ENCODE data around the gene KCTD11. TPM values are rescaled to one million over a fixed set of nuclear protein-coding genes. Genes with fewer than 3 reads are reported as not detected.

Gene KCTD11
- total and polyA plus RNA-seq, 10 of the 15 experiments (the other 5 are each of a cell fraction or from before 2014, with no cell fraction given): 0.05 to 7.3 (median 2.9) TPM

- TF ChIP-seq PRDM15 (CRISPR knock-in tag; IDR thresholded peaks at IDR 0.05) (no peak), E2F8 (IDR thresholded peaks at IDR 0.05; ENCODE audit: low read depth, partially characterized antibody) (no peak), FOXK2 (IDR thresholded peaks at IDR 0.05) (no peak), ASH2L (IDR thresholded peaks at IDR 0.05; ENCODE audit: borderline replicate concordance, low read depth) (no peak), RAD51 (IDR thresholded peaks at IDR 0.05) (no peak), KAT2A (conservative IDR thresholded peaks at IDR 0.05; ENCODE audit: control insufficient read depth, low read depth, low read length) (no peak), IKZF2 (IDR thresholded peaks at IDR 0.05) (no peak), PAX5 (IDR thresholded peaks at IDR 0.05; ENCODE audit: borderline replicate concordance, low read depth, low read length) (no peak), HDAC6 (IDR thresholded peaks at IDR 0.05; ENCODE audit: unreplicated experiment) (peak; percentile 1), IKZF1 (conservative IDR thresholded peaks at IDR 0.05) (peak; percentile 90), BCL3 (IDR thresholded peaks at IDR 0.05; ENCODE audit: borderline replicate concordance, insufficient read depth, low read depth, low read length, poor library complexity, severe bottlenecking) (peak; percentile 77), RAD21 (IDR thresholded peaks at IDR 0.05; ENCODE audit: insufficient read depth, low read depth, low read length) (0 out of 2 replicates have a peak, but pooled peaks have one; percentile 27), ZSCAN29 (IDR thresholded peaks at IDR 0.05) (no peak), FOXM1 (IDR thresholded peaks at IDR 0.05; ENCODE audit: low read depth, low read length) (no peak), BRCA1 (IDR thresholded peaks at IDR 0.05; ENCODE audit: low read depth, low read length) (no peak), SUZ12 (IDR thresholded peaks at IDR 0.05; ENCODE audit: unreplicated experiment) (no peak), SIN3A (IDR thresholded peaks at IDR 0.05; ENCODE audit: low read depth, low read length) (peak; percentile 35; the same call in 1 of the 2 replicates), POLR2AphosphoS5 (IDR thresholded peaks at IDR 0.05; ENCODE audit: low read length) (no peak), MXI1 (IDR thresholded peaks at IDR 0.05; ENCODE audit: low read depth, low read length) (0 out of 2 replicates have a peak, but pooled peaks have one; percentile 31), CBX5 (IDR thresholded peaks at IDR 0.05; ENCODE audit: low read depth) (no peak)
These were observed at the start of gene KCTD11 (continued) for GRCh38 chr17:7351665-7352502.

Measured in GM12878 (cell line).